Lower leg skin (tissue), 3 donors: ENCODE data around the gene PBOV1.
"Not testable (repeated sequence)": the region's sequence is repeated elsewhere in the genome, so short reads cannot be mapped to it uniquely, and the experiment has no call there.

Source experiments
- POLR2A ChIP-seq, 2 donors: fragments of 450-650 bp; IDR thresholded peaks; one replicate each; pipeline ENCODE4 v1.6.1; 2016 to 2017; ENCODE audit warnings: antibody characterized with exemption in 2 of 2, mild to moderate bottlenecking in 1 of 2, moderate library complexity in 1 of 2
- TF ChIP-seq, protein P1 (sequence below), 3 donors: fragments of 450-650 bp; IDR thresholded peaks; one replicate each; pipeline ENCODE4 v1.5.1; 2016; ENCODE audit warnings: antibody characterized with exemption in 3 of 3, mild to moderate bottlenecking in 3 of 3, moderate library complexity in 2 of 3

DNA sequence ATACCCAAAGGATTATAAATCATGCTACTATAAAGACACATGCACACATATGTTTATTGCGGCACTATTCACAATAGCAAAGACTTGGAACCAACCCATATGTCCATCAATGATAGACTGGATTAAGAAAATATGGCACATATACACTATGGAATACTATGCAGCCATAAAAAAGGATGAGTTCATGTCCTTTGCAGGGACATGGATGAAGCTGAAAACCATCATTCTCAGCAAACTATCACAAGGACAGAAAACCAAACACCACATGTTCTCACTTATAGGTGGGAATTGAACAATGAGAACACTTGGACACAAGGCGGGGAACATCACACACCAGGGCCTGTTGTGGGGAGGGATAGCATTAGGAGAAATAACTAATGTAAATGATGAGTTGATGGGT lies 5.8 kb downstream of the PBOV1 start:
- TF ChIP-seq, protein P1, sequence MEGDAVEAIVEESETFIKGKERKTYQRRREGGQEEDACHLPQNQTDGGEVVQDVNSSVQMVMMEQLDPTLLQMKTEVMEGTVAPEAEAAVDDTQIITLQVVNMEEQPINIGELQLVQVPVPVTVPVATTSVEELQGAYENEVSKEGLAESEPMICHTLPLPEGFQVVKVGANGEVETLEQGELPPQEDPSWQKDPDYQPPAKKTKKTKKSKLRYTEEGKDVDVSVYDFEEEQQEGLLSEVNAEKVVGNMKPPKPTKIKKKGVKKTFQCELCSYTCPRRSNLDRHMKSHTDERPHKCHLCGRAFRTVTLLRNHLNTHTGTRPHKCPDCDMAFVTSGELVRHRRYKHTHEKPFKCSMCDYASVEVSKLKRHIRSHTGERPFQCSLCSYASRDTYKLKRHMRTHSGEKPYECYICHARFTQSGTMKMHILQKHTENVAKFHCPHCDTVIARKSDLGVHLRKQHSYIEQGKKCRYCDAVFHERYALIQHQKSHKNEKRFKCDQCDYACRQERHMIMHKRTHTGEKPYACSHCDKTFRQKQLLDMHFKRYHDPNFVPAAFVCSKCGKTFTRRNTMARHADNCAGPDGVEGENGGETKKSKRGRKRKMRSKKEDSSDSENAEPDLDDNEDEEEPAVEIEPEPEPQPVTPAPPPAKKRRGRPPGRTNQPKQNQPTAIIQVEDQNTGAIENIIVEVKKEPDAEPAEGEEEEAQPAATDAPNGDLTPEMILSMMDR (IDR thresholded peaks at IDR 0.05) = not testable (repeated sequence)
- TF ChIP-seq POLR2A (IDR thresholded peaks at IDR 0.05) = not testable (repeated sequence)
